Measurements from ENCODE around the gene CRY1. TPM values are rescaled to one million over a fixed set of nuclear protein-coding genes. Genes with fewer than 3 reads are reported as not detected.

Gene CRY1
- total RNA-seq, 3 donors from 2014 or later (not counting 1 experiment from before 2014, with no cell fraction given): 71.1 to 124 (median 115) TPM

GRCh38 chr12:106975098-106975497 is 118.3 kb downstream of the CRY1 start:
- H3K27me3 Mint-ChIP-seq (ENCODE audit: low read depth in 2 of 2): no peaks in the 10 kb centered on the region
- Histone ChIP-seq H3K36me3 (ENCODE audit: control insufficient read depth, insufficient read depth, low read length) (peaks cover 30% of the 10 kb centered on the region), H3K4me1 (ENCODE audit: control insufficient read depth, insufficient read depth, low read length) (no peaks in the 10 kb centered on the region), H3K9me3 (ENCODE audit: control insufficient read depth, insufficient read depth, low read length) (no peaks in the 10 kb centered on the region), H3K27me3 (ENCODE audit: control insufficient read depth, insufficient read depth, low read length) (no peaks in the 10 kb centered on the region), H3K27ac (ENCODE audit: low read length) (no peak overlapping the region), H3K4me3 (ENCODE audit: low read length) (no peak overlapping the region)
- TF ChIP-seq CTCF (IDR thresholded peaks at IDR 0.05): no peak
- H3K9me3 Mint-ChIP-seq: no peaks in the 10 kb centered on the region
- DNase-seq (no peak), ATAC-seq (no peak)
- intact Hi-C loops (cut with micrococcal nuclease): no loop called here
- peak overlapping the region; percentile 7 to 48 for H3K27ac Mint-ChIP-seq
- 97% methylated on average over 8 of the region's 8 CpGs for WGBS (ENCODE audit: insufficient coverage)
- no peak overlapping the region for H3K4me3 Mint-ChIP-seq
- peaks cover 12 to 20% of the 10 kb centered on the region in 2 donors for H3K4me1 Mint-ChIP-seq
- H3K36me3 Mint-ChIP-seq: peaks cover 11% of the 10 kb centered on the region

- no peaks in the 10 kb centered on the region for H3K9me3 ChIP-seq (ENCODE audit: control insufficient read depth, insufficient read depth, low read length)
- intact Hi-C loops (cut with micrococcal nuclease): no loop called here
- Mint-ChIP-seq H3K36me3 (peaks cover 11% of the 10 kb centered on the region), H3K9me3 (no peaks in the 10 kb centered on the region), H3K27me3 (ENCODE audit: low read depth in 2 of 2) (no peaks in the 10 kb centered on the region), H3K27ac (peak overlapping the region; percentile 48 to 49), H3K4me1 (peaks cover 12 to 20% of the 10 kb centered on the region in 2 donors), H3K4me3 (no peak overlapping the region)
- no peak for DNase-seq
- no peak overlapping the region for H3K27ac ChIP-seq (ENCODE audit: low read length)
- no peaks in the 10 kb centered on the region for H3K4me1 ChIP-seq (ENCODE audit: control insufficient read depth, insufficient read depth, low read length)
- no peak for ATAC-seq
- 59% methylated on average over 3 of the region's 3 CpGs for WGBS (ENCODE audit: insufficient coverage)
- no peak for TF ChIP-seq CTCF (IDR thresholded peaks at IDR 0.05)
- no peak overlapping the region for H3K4me3 ChIP-seq (ENCODE audit: low read length)
- peaks cover 30% of the 10 kb centered on the region for H3K36me3 ChIP-seq (ENCODE audit: control insufficient read depth, insufficient read depth, low read length)
- no peaks in the 10 kb centered on the region for H3K27me3 ChIP-seq (ENCODE audit: control insufficient read depth, insufficient read depth, low read length)
These were observed 118.8 kb downstream of the CRY1 start for GRCh38 chr12:106974511-106974910.

GRCh38 chr12:106973545-106973944 is 119.8 kb downstream of the CRY1 start:
- Mint-ChIP-seq H3K27me3 (ENCODE audit: low read depth in 2 of 2) (no peaks in the 10 kb centered on the region), H3K36me3 (peaks cover 11% of the 10 kb centered on the region), H3K9me3 (no peaks in the 10 kb centered on the region), H3K27ac (peak overlapping the region in 1 of 2 donors; percentile 48), H3K4me3 (no peak overlapping the region), H3K4me1 (peaks cover 12 to 20% of the 10 kb centered on the region in 2 donors)
- no peak for DNase-seq
- H3K4me1 ChIP-seq (ENCODE audit: control insufficient read depth, insufficient read depth, low read length): no peaks in the 10 kb centered on the region
- no peaks in the 10 kb centered on the region for H3K9me3 ChIP-seq (ENCODE audit: control insufficient read depth, insufficient read depth, low read length)
- no peak for TF ChIP-seq CTCF (IDR thresholded peaks at IDR 0.05)
- H3K27ac ChIP-seq (ENCODE audit: low read length): no peak overlapping the region
- H3K36me3 ChIP-seq (ENCODE audit: control insufficient read depth, insufficient read depth, low read length): peaks cover 30% of the 10 kb centered on the region
- intact Hi-C loops (cut with micrococcal nuclease): no loop called here
- no peaks in the 10 kb centered on the region for H3K27me3 ChIP-seq (ENCODE audit: control insufficient read depth, insufficient read depth, low read length)
- ATAC-seq: no peak
- H3K4me3 ChIP-seq (ENCODE audit: low read length): no peak overlapping the region

- Histone ChIP-seq H3K9me3 (ENCODE audit: control insufficient read depth, insufficient read depth, low read length) (no peaks in the 10 kb centered on the region), H3K4me1 (ENCODE audit: control insufficient read depth, insufficient read depth, low read length) (no peaks in the 10 kb centered on the region), H3K36me3 (ENCODE audit: control insufficient read depth, insufficient read depth, low read length) (peaks cover 36% of the 10 kb centered on the region), H3K27me3 (ENCODE audit: control insufficient read depth, insufficient read depth, low read length) (no peaks in the 10 kb centered on the region), H3K27ac (ENCODE audit: low read length) (no peak overlapping the region), H3K4me3 (ENCODE audit: low read length) (no peak overlapping the region)
- Mint-ChIP-seq H3K36me3 (peaks cover 22% of the 10 kb centered on the region), H3K9me3 (no peaks in the 10 kb centered on the region), H3K4me3 (no peak overlapping the region), H3K27ac (peak overlapping the region; percentile 27 to 72), H3K27me3 (ENCODE audit: low read depth in 2 of 2) (no peaks in the 10 kb centered on the region), H3K4me1 (peaks cover 15 to 18% of the 10 kb centered on the region in 2 donors)
- 98% methylated on average over 2 of the region's 2 CpGs for WGBS (ENCODE audit: insufficient coverage)
- DNase-seq (no peak), ATAC-seq (no peak)
- TF ChIP-seq CTCF (IDR thresholded peaks at IDR 0.05): no peak
- intact Hi-C loops (cut with micrococcal nuclease): no loop called here
These were observed 122.3 kb downstream of the CRY1 start for GRCh38 chr12:106971065-106971464.
